Measurements from ENCODE around the gene TMEM270. TPM values are rescaled to one million over a fixed set of nuclear protein-coding genes. Genes with fewer than 3 reads are reported as not detected.

The TMEM270 gene
- total RNA-seq, 2 donors from 2014 or later = not detected

- H3K9me3 ChIP-seq (ENCODE audit: control insufficient read depth, low read length) = no peaks in the 10 kb centered on the region
Measured at GRCh38 chr7:73908123-73908611, 47.2 kb downstream of the TMEM270 start.

DNA sequence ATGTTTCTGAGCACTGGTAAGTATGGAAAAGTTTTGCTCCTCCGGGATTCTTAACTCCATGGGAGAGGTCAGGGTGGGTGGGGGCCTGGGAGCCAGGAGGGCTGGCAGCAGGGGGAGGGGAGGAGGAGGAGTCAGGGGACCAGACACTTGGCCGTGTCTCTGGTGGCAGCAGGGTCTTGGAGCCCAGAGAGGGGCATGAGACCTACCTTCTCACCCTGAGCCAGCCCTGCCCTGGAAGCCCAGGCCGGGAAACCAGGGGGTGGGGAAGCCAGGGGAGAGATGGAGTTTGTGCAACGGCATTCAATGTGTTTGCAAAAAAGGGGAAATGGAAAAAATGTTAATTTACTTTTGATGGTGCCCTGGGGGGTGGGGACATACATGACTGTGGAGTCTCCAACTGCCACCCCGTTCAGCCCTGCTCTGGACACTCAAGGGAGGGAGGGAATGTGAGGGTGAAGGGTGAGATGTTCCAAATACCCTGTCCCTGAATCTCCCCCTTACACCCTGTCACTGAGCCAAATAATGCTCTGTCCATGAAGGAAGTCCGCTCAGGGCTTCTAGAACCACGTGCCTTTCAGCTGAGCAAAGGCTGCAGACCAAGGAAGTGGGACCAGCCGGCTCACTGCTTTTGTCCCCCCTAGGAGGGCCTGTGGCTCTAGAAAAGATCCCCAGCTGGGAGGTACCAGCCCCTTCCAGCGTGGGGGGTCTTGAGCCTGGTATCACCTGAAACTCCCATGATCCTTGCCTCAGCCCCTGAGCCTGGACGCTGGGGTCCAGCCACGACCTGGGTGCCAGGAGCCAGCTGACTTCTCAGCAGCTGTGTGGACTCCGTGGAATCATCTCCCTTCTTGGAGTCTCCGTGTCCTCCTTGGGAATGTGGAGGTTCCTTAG, 48.3 kb downstream of the TMEM270 start:
- Histone ChIP-seq H3K27ac (ENCODE audit: low read depth, low read length) (no peak overlapping the region), H3K36me3 (ENCODE audit: control insufficient read depth, insufficient read depth, low read length) (no peaks in the 10 kb centered on the region), H3K4me1 (ENCODE audit: control insufficient read depth, insufficient read depth, low read length) (no peaks in the 10 kb centered on the region), H3K27me3 (ENCODE audit: control insufficient read depth, insufficient read depth, low read length, poor library complexity, severe bottlenecking) (no peaks in the 10 kb centered on the region), H3K9ac (ENCODE audit: extremely low read depth, low read length, poor library complexity, severe bottlenecking) (no peak overlapping the region), H3K4me3 (ENCODE audit: low read length) (no peak overlapping the region), H3K9me3 (ENCODE audit: control insufficient read depth, low read length) (no peaks in the 10 kb centered on the region)
- Mint-ChIP-seq H3K27ac (no peak overlapping the region), H3K9me3 (no peaks in the 10 kb centered on the region), H3K4me3 (no peak overlapping the region), H3K36me3 (ENCODE audit: low read depth) (no peaks in the 10 kb centered on the region), H3K4me1 (no peaks in the 10 kb centered on the region), H3K27me3 (ENCODE audit: insufficient read depth) (peaks cover 4% of the 10 kb centered on the region)
- TF ChIP-seq, protein P1, sequence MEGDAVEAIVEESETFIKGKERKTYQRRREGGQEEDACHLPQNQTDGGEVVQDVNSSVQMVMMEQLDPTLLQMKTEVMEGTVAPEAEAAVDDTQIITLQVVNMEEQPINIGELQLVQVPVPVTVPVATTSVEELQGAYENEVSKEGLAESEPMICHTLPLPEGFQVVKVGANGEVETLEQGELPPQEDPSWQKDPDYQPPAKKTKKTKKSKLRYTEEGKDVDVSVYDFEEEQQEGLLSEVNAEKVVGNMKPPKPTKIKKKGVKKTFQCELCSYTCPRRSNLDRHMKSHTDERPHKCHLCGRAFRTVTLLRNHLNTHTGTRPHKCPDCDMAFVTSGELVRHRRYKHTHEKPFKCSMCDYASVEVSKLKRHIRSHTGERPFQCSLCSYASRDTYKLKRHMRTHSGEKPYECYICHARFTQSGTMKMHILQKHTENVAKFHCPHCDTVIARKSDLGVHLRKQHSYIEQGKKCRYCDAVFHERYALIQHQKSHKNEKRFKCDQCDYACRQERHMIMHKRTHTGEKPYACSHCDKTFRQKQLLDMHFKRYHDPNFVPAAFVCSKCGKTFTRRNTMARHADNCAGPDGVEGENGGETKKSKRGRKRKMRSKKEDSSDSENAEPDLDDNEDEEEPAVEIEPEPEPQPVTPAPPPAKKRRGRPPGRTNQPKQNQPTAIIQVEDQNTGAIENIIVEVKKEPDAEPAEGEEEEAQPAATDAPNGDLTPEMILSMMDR (conservative IDR thresholded peaks at IDR 0.05) = no peak
- no peak for DNase-seq
- WGBS, 2 experiments (ENCODE audit: insufficient coverage in 1 of 2, insufficient read length in 1 of 2) = 79 to 82% methylated on average over 7 to 13 of the region's 13 CpGs

More at GRCh38 chr7:73908123-73908611, 47.2 kb downstream of the TMEM270 start:
- no peaks in the 10 kb centered on the region for H3K36me3 Mint-ChIP-seq (ENCODE audit: low read depth)
- TF ChIP-seq, protein P1 (conservative IDR thresholded peaks at IDR 0.05) = no peak
- no peaks in the 10 kb centered on the region for H3K4me1 ChIP-seq (ENCODE audit: control insufficient read depth, insufficient read depth, low read length)
- H3K4me3 Mint-ChIP-seq = no peak overlapping the region
- WGBS, 2 experiments (ENCODE audit: insufficient coverage in 1 of 2, insufficient read length in 1 of 2) = 88 to 92% methylated on average over 7 to 17 of the region's 17 CpGs
- H3K4me1 Mint-ChIP-seq = no peaks in the 10 kb centered on the region
- H3K36me3 ChIP-seq (ENCODE audit: control insufficient read depth, insufficient read depth, low read length) = no peaks in the 10 kb centered on the region
- peaks cover 4% of the 10 kb centered on the region for H3K27me3 Mint-ChIP-seq (ENCODE audit: insufficient read depth)
- H3K27ac Mint-ChIP-seq = no peak overlapping the region
- H3K4me3 ChIP-seq (ENCODE audit: low read length) = no peak overlapping the region
- no peak overlapping the region for H3K9ac ChIP-seq (ENCODE audit: extremely low read depth, low read length, poor library complexity, severe bottlenecking)
- H3K9me3 Mint-ChIP-seq = no peaks in the 10 kb centered on the region
- no peak overlapping the region for H3K27ac ChIP-seq (ENCODE audit: low read depth, low read length)
- no peak for DNase-seq
- no peaks in the 10 kb centered on the region for H3K27me3 ChIP-seq (ENCODE audit: control insufficient read depth, insufficient read depth, low read length, poor library complexity, severe bottlenecking)

- no peaks in the 10 kb centered on the region for H3K36me3 Mint-ChIP-seq (ENCODE audit: low read depth)
- H3K27ac Mint-ChIP-seq = no peak overlapping the region
- no peaks in the 10 kb centered on the region for H3K4me1 Mint-ChIP-seq
- no peak for DNase-seq
- H3K4me3 Mint-ChIP-seq = no peak overlapping the region
- Histone ChIP-seq H3K9ac (ENCODE audit: extremely low read depth, low read length, poor library complexity, severe bottlenecking) (no peak overlapping the region), H3K4me3 (ENCODE audit: low read length) (no peak overlapping the region), H3K4me1 (ENCODE audit: control insufficient read depth, insufficient read depth, low read length) (no peaks in the 10 kb centered on the region), H3K36me3 (ENCODE audit: control insufficient read depth, insufficient read depth, low read length) (no peaks in the 10 kb centered on the region), H3K27ac (ENCODE audit: low read depth, low read length) (no peak overlapping the region), H3K9me3 (ENCODE audit: control insufficient read depth, low read length) (no peaks in the 10 kb centered on the region), H3K27me3 (ENCODE audit: control insufficient read depth, insufficient read depth, low read length, poor library complexity, severe bottlenecking) (no peaks in the 10 kb centered on the region)
- H3K9me3 Mint-ChIP-seq = no peaks in the 10 kb centered on the region
- 83 to 94% methylated on average over 2 to 7 of the region's 7 CpGs for WGBS, 2 experiments (ENCODE audit: insufficient coverage in 1 of 2, insufficient read length in 1 of 2)
- peaks cover 4% of the 10 kb centered on the region for H3K27me3 Mint-ChIP-seq (ENCODE audit: insufficient read depth)
- TF ChIP-seq, protein P1 (conservative IDR thresholded peaks at IDR 0.05) = no peak
Measured at GRCh38 chr7:73909996-73910395, 49.0 kb downstream of the TMEM270 start.

All from endodermal cell (in vitro differentiated cells).